ENCODE measurements around the gene CLEC2D.

Gene CLEC2D

GRCh38 chr12:9719790-9720189 lies 50.3 kb downstream of the CLEC2D start:
- no peak overlapping the region for H3K18ac ChIP-seq (ENCODE audit: low read length)
- no peak overlapping the region for H2AK5ac ChIP-seq (ENCODE audit: low read length)
- no peak overlapping the region for H3K9ac ChIP-seq (ENCODE audit: low read length)
- no peak overlapping the region for H3K56ac ChIP-seq (ENCODE audit: low read length)
- H3K79me2 ChIP-seq (ENCODE audit: control insufficient read depth, insufficient read depth, low read length) = no peaks in the 10 kb centered on the region
- no peak overlapping the region for H2BK120ac ChIP-seq (ENCODE audit: low read depth, low read length)
- H3K4ac ChIP-seq (ENCODE audit: low read depth, low read length) = no peak overlapping the region
- H3K4me3 ChIP-seq (ENCODE audit: low read length) = no peak overlapping the region
- H3K4me2 ChIP-seq (ENCODE audit: low read length) = no peak overlapping the region
- no peak overlapping the region for H2BK15ac ChIP-seq (replicated peaks; ENCODE audit: low read depth)
- H4K8ac ChIP-seq (ENCODE audit: low read depth, low read length) = no peak overlapping the region
- DNase-seq = no peak
- no peak overlapping the region for H2BK5ac ChIP-seq (ENCODE audit: low read length)
- H3K27ac ChIP-seq (ENCODE audit: low read depth, low read length) = no peak overlapping the region
- no peak overlapping the region for H3K23ac ChIP-seq (ENCODE audit: low read length)
- no peaks in the 10 kb centered on the region for H3K4me1 ChIP-seq (ENCODE audit: control insufficient read depth, low read depth, low read length)
- H3K36me3 ChIP-seq (ENCODE audit: control insufficient read depth, insufficient read depth, low read length) = no peaks in the 10 kb centered on the region
- H3K27me3 ChIP-seq (ENCODE audit: insufficient read depth, low read length, poor library complexity) = no peaks in the 10 kb centered on the region
- H3K79me1 ChIP-seq (ENCODE audit: low read length) = no peaks in the 10 kb centered on the region
- WGBS (ENCODE audit: extremely low coverage, insufficient coverage, low lambda C conversion rate) = no CpG with 5 or more reads among the region's 1 CpG
- no peak overlapping the region for H4K5ac ChIP-seq (ENCODE audit: low read length)

GRCh38 chr12:9721394-9722092 lies 52.0 kb downstream of the CLEC2D start:
- Histone ChIP-seq H2BK5ac (ENCODE audit: low read length) (no peak overlapping the region), H3K4me3 (ENCODE audit: low read length) (no peak overlapping the region), H3K27me3 (ENCODE audit: insufficient read depth, low read length, poor library complexity) (no peaks in the 10 kb centered on the region), H3K27ac (ENCODE audit: low read depth, low read length) (no peak overlapping the region), H2BK15ac (replicated peaks; ENCODE audit: low read depth) (no peak overlapping the region), H4K5ac (ENCODE audit: low read length) (no peak overlapping the region), H3K4ac (ENCODE audit: low read depth, low read length) (no peak overlapping the region), H2BK120ac (ENCODE audit: low read depth, low read length) (no peak overlapping the region), H3K79me2 (ENCODE audit: control insufficient read depth, insufficient read depth, low read length) (no peaks in the 10 kb centered on the region), H2AK5ac (ENCODE audit: low read length) (no peak overlapping the region), H3K79me1 (ENCODE audit: low read length) (no peaks in the 10 kb centered on the region), H3K9ac (ENCODE audit: low read length) (no peak overlapping the region), H3K4me1 (ENCODE audit: control insufficient read depth, low read depth, low read length) (no peaks in the 10 kb centered on the region), H3K23ac (ENCODE audit: low read length) (no peak overlapping the region), H3K56ac (ENCODE audit: low read length) (no peak overlapping the region), H3K36me3 (ENCODE audit: control insufficient read depth, insufficient read depth, low read length) (no peaks in the 10 kb centered on the region), H3K18ac (ENCODE audit: low read length) (no peak overlapping the region), H3K4me2 (ENCODE audit: low read length) (no peak overlapping the region), H4K8ac (ENCODE audit: low read depth, low read length) (no peak overlapping the region)
- DNase-seq = no peak
- no CpG with 5 or more reads among the region's 5 CpGs for WGBS (ENCODE audit: extremely low coverage, insufficient coverage, low lambda C conversion rate)

GRCh38 chr12:9724023-9724422 lies 54.5 kb downstream of the CLEC2D start:
- Histone ChIP-seq H2AK5ac (ENCODE audit: low read length) (no peak overlapping the region), H4K5ac (ENCODE audit: low read length) (no peak overlapping the region), H3K4me1 (ENCODE audit: control insufficient read depth, low read depth, low read length) (no peaks in the 10 kb centered on the region), H3K79me1 (ENCODE audit: low read length) (no peaks in the 10 kb centered on the region), H3K4me3 (ENCODE audit: low read length) (no peak overlapping the region), H2BK15ac (replicated peaks; ENCODE audit: low read depth) (no peak overlapping the region), H3K18ac (ENCODE audit: low read length) (no peak overlapping the region), H3K9ac (ENCODE audit: low read length) (no peak overlapping the region), H2BK5ac (ENCODE audit: low read length) (no peak overlapping the region), H3K27me3 (ENCODE audit: insufficient read depth, low read length, poor library complexity) (no peaks in the 10 kb centered on the region), H3K79me2 (ENCODE audit: control insufficient read depth, insufficient read depth, low read length) (no peaks in the 10 kb centered on the region), H3K56ac (ENCODE audit: low read length) (no peak overlapping the region), H4K8ac (ENCODE audit: low read depth, low read length) (no peak overlapping the region), H3K4me2 (ENCODE audit: low read length) (no peak overlapping the region), H3K27ac (ENCODE audit: low read depth, low read length) (no peak overlapping the region), H3K36me3 (ENCODE audit: control insufficient read depth, insufficient read depth, low read length) (no peaks in the 10 kb centered on the region), H3K4ac (ENCODE audit: low read depth, low read length) (no peak overlapping the region), H2BK120ac (ENCODE audit: low read depth, low read length) (no peak overlapping the region), H3K23ac (ENCODE audit: low read length) (no peak overlapping the region)
- WGBS (ENCODE audit: extremely low coverage, insufficient coverage, low lambda C conversion rate) = no CpG with 5 or more reads among the region's 1 CpG
- DNase-seq = no peak

- WGBS (ENCODE audit: extremely low coverage, insufficient coverage, low lambda C conversion rate) = no CpG with 5 or more reads among the region's 2 CpGs
- no peak overlapping the region for H3K56ac ChIP-seq (ENCODE audit: low read length)
These were observed 55.8 kb downstream of the CLEC2D start for GRCh38 chr12:9725213-9725870.

GRCh38 chr12:9727813-9728212 lies 58.3 kb downstream of the CLEC2D start:
- Histone ChIP-seq H3K4me1 (ENCODE audit: control insufficient read depth, low read depth, low read length) (no peaks in the 10 kb centered on the region), H4K5ac (ENCODE audit: low read length) (no peak overlapping the region), H2BK15ac (replicated peaks; ENCODE audit: low read depth) (no peak overlapping the region), H2BK120ac (ENCODE audit: low read depth, low read length) (no peak overlapping the region), H3K4me2 (ENCODE audit: low read length) (no peak overlapping the region), H3K56ac (ENCODE audit: low read length) (no peak overlapping the region), H3K79me2 (ENCODE audit: control insufficient read depth, insufficient read depth, low read length) (no peaks in the 10 kb centered on the region), H3K36me3 (ENCODE audit: control insufficient read depth, insufficient read depth, low read length) (no peaks in the 10 kb centered on the region), H3K18ac (ENCODE audit: low read length) (no peak overlapping the region), H2BK5ac (ENCODE audit: low read length) (no peak overlapping the region), H3K4me3 (ENCODE audit: low read length) (no peak overlapping the region), H3K27me3 (ENCODE audit: insufficient read depth, low read length, poor library complexity) (no peaks in the 10 kb centered on the region), H3K79me1 (ENCODE audit: low read length) (no peaks in the 10 kb centered on the region), H3K27ac (ENCODE audit: low read depth, low read length) (no peak overlapping the region), H2AK5ac (ENCODE audit: low read length) (no peak overlapping the region), H3K9ac (ENCODE audit: low read length) (no peak overlapping the region), H3K23ac (ENCODE audit: low read length) (no peak overlapping the region), H4K8ac (ENCODE audit: low read depth, low read length) (no peak overlapping the region), H3K4ac (ENCODE audit: low read depth, low read length) (no peak overlapping the region)
- WGBS (ENCODE audit: extremely low coverage, insufficient coverage, low lambda C conversion rate) = no CpG with 5 or more reads among the region's 1 CpG
- no peak for DNase-seq

More at GRCh38 chr12:9725213-9725870, 55.8 kb downstream of the CLEC2D start:
- Histone ChIP-seq H3K79me2 (ENCODE audit: control insufficient read depth, insufficient read depth, low read length) (no peaks in the 10 kb centered on the region), H3K18ac (ENCODE audit: low read length) (no peak overlapping the region), H3K4ac (ENCODE audit: low read depth, low read length) (no peak overlapping the region), H2BK120ac (ENCODE audit: low read depth, low read length) (no peak overlapping the region), H3K4me3 (ENCODE audit: low read length) (no peak overlapping the region), H3K79me1 (ENCODE audit: low read length) (no peaks in the 10 kb centered on the region), H3K27ac (ENCODE audit: low read depth, low read length) (no peak overlapping the region), H3K4me2 (ENCODE audit: low read length) (no peak overlapping the region), H4K5ac (ENCODE audit: low read length) (no peak overlapping the region), H2AK5ac (ENCODE audit: low read length) (no peak overlapping the region), H3K4me1 (ENCODE audit: control insufficient read depth, low read depth, low read length) (no peaks in the 10 kb centered on the region), H2BK5ac (ENCODE audit: low read length) (no peak overlapping the region), H3K36me3 (ENCODE audit: control insufficient read depth, insufficient read depth, low read length) (no peaks in the 10 kb centered on the region), H4K8ac (ENCODE audit: low read depth, low read length) (no peak overlapping the region), H2BK15ac (replicated peaks; ENCODE audit: low read depth) (no peak overlapping the region), H3K27me3 (ENCODE audit: insufficient read depth, low read length, poor library complexity) (no peaks in the 10 kb centered on the region), H3K23ac (ENCODE audit: low read length) (no peak overlapping the region), H3K9ac (ENCODE audit: low read length) (no peak overlapping the region)
- no peak for DNase-seq

- Histone ChIP-seq H4K8ac (ENCODE audit: low read depth, low read length) (no peak overlapping the region), H3K56ac (ENCODE audit: low read length) (no peak overlapping the region), H2AK5ac (ENCODE audit: low read length) (no peak overlapping the region), H3K4me3 (ENCODE audit: low read length) (no peak overlapping the region), H2BK15ac (replicated peaks; ENCODE audit: low read depth) (no peak overlapping the region), H3K27ac (ENCODE audit: low read depth, low read length) (no peak overlapping the region), H3K23ac (ENCODE audit: low read length) (no peak overlapping the region), H3K27me3 (ENCODE audit: insufficient read depth, low read length, poor library complexity) (no peaks in the 10 kb centered on the region), H3K4me1 (ENCODE audit: control insufficient read depth, low read depth, low read length) (no peaks in the 10 kb centered on the region), H3K4ac (ENCODE audit: low read depth, low read length) (no peak overlapping the region), H3K79me2 (ENCODE audit: control insufficient read depth, insufficient read depth, low read length) (no peaks in the 10 kb centered on the region), H3K79me1 (ENCODE audit: low read length) (no peaks in the 10 kb centered on the region), H3K4me2 (ENCODE audit: low read length) (no peak overlapping the region), H2BK5ac (ENCODE audit: low read length) (no peak overlapping the region), H3K36me3 (ENCODE audit: control insufficient read depth, insufficient read depth, low read length) (no peaks in the 10 kb centered on the region), H4K5ac (ENCODE audit: low read length) (no peak overlapping the region), H3K18ac (ENCODE audit: low read length) (no peak overlapping the region), H3K9ac (ENCODE audit: low read length) (no peak overlapping the region), H2BK120ac (ENCODE audit: low read depth, low read length) (no peak overlapping the region)
- no peak for DNase-seq
These were observed 59.6 kb downstream of the CLEC2D start for GRCh38 chr12:9729082-9729481.
